HCT116 (cell line): ENCODE measurements around the gene PURA. TPM values are rescaled to one million over a fixed set of nuclear protein-coding genes. Genes with fewer than 3 reads are reported as not detected.
"Not testable (repeated sequence)": the region's sequence is repeated elsewhere in the genome, so short reads cannot be mapped to it uniquely, and the experiment has no call there.

Experiments used
- ATAC-seq: fragments of 200-7000 bp; cut with Tn5 transposase; 2 replicates; pipeline ENCODE4 v1.9.1; 2020; ENCODE audit warnings: mild to moderate bottlenecking, moderate library complexity
- BruUV-seq: library from RNA; stranded (reverse); fragments of 400-500 nt; replicated peaks from 2 replicates; lab custom pipeline; 2021; lab: Mats Ljungman, UMichigan
- CTCF ChIA-PET: fragments of 300-600 bp; sonication (Branson Sonifier 250); formaldehyde crosslinking; loops from one replicate; lab custom pipeline; 2021; ENCODE audit warnings: antibody characterized with exemption; lab: Charles Lee
- POLR2A ChIA-PET: fragments of 300-600, 350-600 bp; sonication (Branson Sonifier 250); formaldehyde crosslinking; loops from one replicate; lab custom pipeline; 2021; ENCODE audit warnings: antibody characterized with exemption; lab: Charles Lee
- RAD21 ChIA-PET, 2 experiments: fragments of 300-600 bp; sonication (Branson Sonifier 250); formaldehyde crosslinking; loops; one replicate each; lab custom pipeline; 2023; ENCODE audit warnings: low total read pairs in 2 of 2; ENCODE audit not compliant: uncharacterized antibody in 2 of 2, unreplicated experiment in 2 of 2, low non-redundant PET in 1 of 2; lab: Charles Lee
- DNase-seq: peaks from one replicate; pipeline ENCODE4 v3.0.0-alpha.2; 2010; ENCODE audit warnings: low read depth, low spot score
- H2AFZ ChIP-seq: fragments of 200-600 bp; shearing (Covaris generic), sonication (generic); 2 replicates; pipeline ENCODE4 v1.6.1; 2017; ENCODE audit warnings: low read depth, mixed run types, mixed read lengths, antibody characterized with exemption, low read length; ENCODE audit not compliant: poor library complexity, severe bottlenecking
- H3K27ac ChIP-seq: 2 replicates; pipeline ENCODE4 v1.5.1; 2012; ENCODE audit warnings: low read depth, low read length
- H3K27me3 ChIP-seq: fragments of 200-600 bp; sonication (generic); 2 replicates; pipeline ENCODE4 v1.6.1; 2016; ENCODE audit warnings: mixed run types, low read length, mixed read lengths; ENCODE audit not compliant: insufficient read depth
- H3K36me3 ChIP-seq, 2 experiments: fragments of 200-500 bp in 1 of 2; fragments of 200-600 bp in 1 of 2; sonication (Bioruptor generic) in 1 of 2; sonication (generic) in 1 of 2; 2 replicates each; pipeline versions ENCODE4 v1.5.1 to v1.6.1; 2014 to 2016; ENCODE audit warnings: low read length in 2 of 2, inconsistent platforms in 1 of 2, mixed read lengths in 1 of 2, mixed run types in 1 of 2; ENCODE audit not compliant: insufficient read depth in 2 of 2, control insufficient read depth in 1 of 2
- H3K4me1 ChIP-seq, 2 experiments: fragments of 200-600 bp in 1 of 2; sonication (generic) in 1 of 2; 2 replicates each; pipeline versions ENCODE4 v1.5.1 to v1.6.1; 2012 to 2017; ENCODE audit warnings: low read length in 2 of 2, inconsistent platforms in 1 of 2, mild to moderate bottlenecking in 1 of 2, mixed read lengths in 1 of 2, mixed run types in 1 of 2, moderate library complexity in 1 of 2; ENCODE audit not compliant: insufficient read depth in 2 of 2, control insufficient read depth in 1 of 2
- H3K4me2 ChIP-seq: fragments of 200-600 bp; sonication (generic); 2 replicates; pipeline ENCODE4 v1.6.1; 2017; ENCODE audit warnings: mixed run types, low read length, mixed read lengths
- H3K4me3 ChIP-seq, 2 experiments: fragments of 200-600 bp in 1 of 2; sonication (generic) in 1 of 2; replicated peaks in 1 of 2; 2 replicates each; pipeline ENCODE4 v1.5.1; 2011 to 2016; ENCODE audit warnings: low read length in 2 of 2, control low read depth in 1 of 2, low read depth in 1 of 2, mild to moderate bottlenecking in 1 of 2, mixed read lengths in 1 of 2, mixed run types in 1 of 2
- H3K79me2 ChIP-seq: fragments of 200-600 bp; sonication (generic); 2 replicates; pipeline ENCODE4 v1.6.1; 2017; ENCODE audit warnings: mild to moderate bottlenecking, mixed run types, low read length, moderate library complexity, mixed read lengths; ENCODE audit not compliant: insufficient read depth
- H3K9ac ChIP-seq: fragments of 200-600 bp; sonication (generic); 2 replicates; pipeline ENCODE4 v1.6.1; 2016; ENCODE audit warnings: low read length, mixed read lengths
- H3K9me2 ChIP-seq: fragments of 200-600 bp; sonication (generic), shearing (Covaris generic); 2 replicates; pipeline ENCODE4 v1.6.1; 2017; ENCODE audit warnings: mixed run types, mild to moderate bottlenecking, moderate library complexity; ENCODE audit not compliant: insufficient read depth
- H3K9me3 ChIP-seq, 2 experiments: fragments of 200-500 bp in 1 of 2; fragments of 200-600 bp in 1 of 2; sonication (Bioruptor generic) in 1 of 2; sonication (generic) in 1 of 2; 2 replicates each; pipeline ENCODE4 v1.6.1; 2014 to 2017; ENCODE audit warnings: low read length in 2 of 2, mixed read lengths in 2 of 2, inconsistent platforms in 1 of 2, low read depth in 1 of 2, mild to moderate bottlenecking in 1 of 2, mixed run types in 1 of 2, moderate library complexity in 1 of 2; ENCODE audit not compliant: control insufficient read depth in 1 of 2, insufficient read depth in 1 of 2
- H4K20me1 ChIP-seq: fragments of 200-600 bp; sonication (generic), shearing (Covaris generic); 2 replicates; pipeline ENCODE4 v1.6.1; 2017; ENCODE audit warnings: mixed run types, mild to moderate bottlenecking, moderate library complexity; ENCODE audit not compliant: insufficient read depth
- CTCF ChIP-seq, 3 experiments: fragments of 200-600 bp in 1 of 3; sonication (generic) in 1 of 3; IDR thresholded peaks in 2 of 3; conservative IDR thresholded peaks in 1 of 3; 2 replicates each; pipeline ENCODE4 v1.5.1; 2012 to 2017; ENCODE audit warnings: low read depth in 2 of 3, low read length in 2 of 3, antibody characterized with exemption in 1 of 3, borderline replicate concordance in 1 of 3, control low read depth in 1 of 3, mild to moderate bottlenecking in 1 of 3, mixed read lengths in 1 of 3, mixed run types in 1 of 3, moderate library complexity in 1 of 3; ENCODE audit not compliant: insufficient read depth in 1 of 3
- EGR1 ChIP-seq: IDR thresholded peaks from 2 replicates; pipeline ENCODE4 v1.6.1; 2012; ENCODE audit warnings: low read depth
- EZH2phosphoT487 ChIP-seq: fragments of 200-600 bp; IDR thresholded peaks from 2 replicates; pipeline ENCODE4 v1.6.1; 2018; ENCODE audit warnings: antibody characterized with exemption, borderline replicate concordance
- FOSL1 ChIP-seq: IDR thresholded peaks from 2 replicates; pipeline ENCODE4 v1.6.1; 2012; ENCODE audit warnings: low read depth
- JUND ChIP-seq: IDR thresholded peaks from 2 replicates; pipeline ENCODE4 v1.6.1; 2012
- SIN3A ChIP-seq: IDR thresholded peaks from 2 replicates; pipeline ENCODE4 v1.6.1; 2012; ENCODE audit warnings: low read depth
- SP1 ChIP-seq: IDR thresholded peaks from 2 replicates; pipeline ENCODE4 v1.6.1; 2012; ENCODE audit warnings: low read depth
- YY1 ChIP-seq: IDR thresholded peaks from 2 replicates; pipeline ENCODE4 v1.6.1; 2011; ENCODE audit warnings: low read length, low read depth, moderate library complexity, mild to moderate bottlenecking; ENCODE audit not compliant: insufficient replicate concordance; ENCODE audit errors: extremely low read depth
- ZFX ChIP-seq: fragments of 450-650 bp; IDR thresholded peaks from 2 replicates; pipeline ENCODE4 v1.6.1; 2017
- intact Hi-C: fragments of 100-400 bp; cut with micrococcal nuclease; formaldehyde crosslinking; loops from 2 replicates; pipeline ENCODE4 v1.10.0; 2022
- total RNA-seq: library from RNA; stranded (reverse); gene quantifications from one replicate; pipeline ENCODE4 v1.2.1, GENCODE V29; 2021; ENCODE audit not compliant: unreplicated experiment

The PURA gene
- total RNA-seq, 1 experiment from 2014 or later, result 15.2 TPM

GRCh38 chr5:140153905-140154304, 40.0 kb downstream of the PURA start:
- BruUV-seq, result no TSS peak
- intact Hi-C loops, result loop anchor here (10.0 kb wide), 1 partner anchor 309 kb away; no protein-coding TSS in a partner anchor
- Histone ChIP-seq H3K27ac (no peak overlapping the region), H3K79me2 (no peaks in the 10 kb centered on the region), H3K4me3 (no peak overlapping the region), H3K9ac (no peak overlapping the region), H3K9me3 (no peaks in the 10 kb centered on the region), H3K4me1 (peaks cover 6 to 22% of the 10 kb centered on the region in 2 experiments; a peak in 3 of 4 replicates), H3K9me2 (no peaks in the 10 kb centered on the region), H4K20me1 (no peaks in the 10 kb centered on the region), H3K4me2 (no peak overlapping the region), H2AFZ (no peak overlapping the region), H3K27me3 (no peaks in the 10 kb centered on the region), H3K36me3 (no peaks in the 10 kb centered on the region)
- TF ChIP-seq ZFX, result no peak
- TF ChIP-seq EZH2phosphoT487, result no peak
- no peak for TF ChIP-seq FOSL1
- TF ChIP-seq JUND, result no peak
- no peak for TF ChIP-seq YY1
- no peak for TF ChIP-seq SP1
- TF ChIP-seq CTCF (IDR thresholded peaks at IDR 0.05 in 2 of 3, conservative IDR thresholded peaks at IDR 0.05 in 1 of 3; ENCODE audit: borderline replicate concordance in 1 of 3, insufficient read depth in 1 of 3, low read depth in 2 of 3, low read length in 2 of 3), result no peak
- TF ChIP-seq SIN3A, result no peak
- no peak for TF ChIP-seq EGR1
- ChIA-PET POLR2A (no interaction called here), CTCF (interaction anchor here (0.9 to 2.1 kb wide), 5 partner anchors 8 to 379 kb away, joined by 3 to 8 read pairs (median 5); no protein-coding TSS in a partner anchor), RAD21 (no interaction called here)
- no peak for DNase-seq
- no peak for ATAC-seq

GRCh38 chr5:140154710-140155381, 40.9 kb downstream of the PURA start:
- H4K20me1 ChIP-seq, H3K9ac ChIP-seq, DNase-seq, POLR2A ChIA-PET, H3K79me2 ChIP-seq, H3K4me3 ChIP-seq, BruUV-seq, H2AFZ ChIP-seq, H3K27me3 ChIP-seq, H3K27ac ChIP-seq, H3K9me2 ChIP-seq, H3K36me3 ChIP-seq, H3K9me3 ChIP-seq, RAD21 ChIA-PET, ATAC-seq: not testable (repeated sequence)
- CTCF ChIA-PET, result interaction anchor here (0.7 to 2.1 kb wide), 7 partner anchors 9 to 380 kb away, joined by 3 to 8 read pairs (median 5); no protein-coding TSS in a partner anchor
- H3K4me2 ChIP-seq, result peak overlapping the region; percentile 19; the same call in 1 of the 2 replicates
- H3K4me1 ChIP-seq, result peaks cover 6 to 22% of the 10 kb centered on the region in 2 experiments; a peak in 3 of 4 replicates
- intact Hi-C loops, result loop anchor here (10.0 kb wide), 1 partner anchor 310 kb away; no protein-coding TSS in a partner anchor
